Prostate gland (tissue), 2 donors: Measurements from ENCODE around the gene FZD8.

Experiments
- CTCF ChIP-seq, 4 experiments: fragments of 200-600 bp in 2 of 4; fragments of 450-650 bp in 2 of 4; sonication (generic) in 2 of 4; IDR thresholded peaks; 1 replicate in 3 of 4; 2 replicates in 1 of 4; pipeline ENCODE4 v1.5.1; 2016 to 2019; ENCODE audit warnings: antibody characterized with exemption in 4 of 4, mild to moderate bottlenecking in 2 of 4, moderate library complexity in 2 of 4
- POLR2A ChIP-seq: fragments of 450-650 bp; IDR thresholded peaks from one replicate; pipeline ENCODE4 v1.6.1; 2016; ENCODE audit warnings: antibody characterized with exemption, mild to moderate bottlenecking
- POLR2AphosphoS5 ChIP-seq: sonication (generic); formaldehyde crosslinking; IDR thresholded peaks from one replicate; pipeline ENCODE4 v1.6.1; 2017; ENCODE audit warnings: antibody characterized with exemption

GRCh38 chr10:35592441-35592840 lies 49.7 kb downstream of the FZD8 start:
- TF ChIP-seq POLR2A (no peak), POLR2AphosphoS5 (no peak), CTCF (IDR thresholded peaks at IDR 0.05) (no peak)
